ENCODE results near the gene CLCF1. TPM values are rescaled to one million over a fixed set of nuclear protein-coding genes. Genes with fewer than 3 reads are reported as not detected.

The CLCF1 gene
- total RNA-seq, 2 experiments from 2014 or later, result 0.10 to 0.17 TPM

DNA sequence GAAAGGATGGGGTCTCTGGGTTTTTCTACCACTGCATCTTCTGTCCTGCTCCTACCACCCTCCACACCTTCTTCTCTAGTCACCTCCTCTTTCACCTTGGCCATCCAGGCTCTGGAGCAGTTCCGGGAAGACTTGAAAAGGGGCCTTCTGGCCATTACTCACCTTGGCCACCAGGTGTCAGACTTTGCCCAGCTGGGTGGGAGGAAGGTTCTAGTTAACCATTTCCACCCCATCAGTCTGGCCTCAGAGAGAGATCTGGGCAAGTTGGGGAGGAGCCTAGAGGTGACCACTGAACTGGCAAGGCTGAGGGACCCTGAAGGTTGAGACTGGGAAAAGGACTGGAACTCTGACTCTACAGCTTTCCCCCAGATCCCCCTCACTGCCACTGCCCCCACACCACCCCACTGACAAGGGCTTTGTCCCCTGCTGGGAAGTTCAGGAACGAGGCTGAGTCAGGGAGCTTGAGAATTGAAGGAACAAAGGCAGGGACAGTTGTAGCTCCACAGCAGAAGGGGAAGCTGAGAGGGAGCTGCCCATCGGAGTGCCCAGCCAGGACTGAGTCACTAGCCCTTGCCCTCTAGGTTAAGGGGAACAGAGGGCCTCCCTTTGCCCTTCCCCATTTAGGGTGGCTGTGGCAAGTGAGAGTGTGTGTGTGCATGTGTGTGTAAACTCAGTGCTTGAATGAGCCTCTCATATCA lies 16.4 kb downstream of the CLCF1 start:
- peak overlapping the region; percentile 28 for H3K4me3 Mint-ChIP-seq
- peaks cover 3% of the 10 kb centered on the region for H3K36me3 Mint-ChIP-seq (ENCODE audit: low read depth)
- H3K27me3 Mint-ChIP-seq, result peaks cover 19% of the 10 kb centered on the region
- peak; percentile 79 for DNase-seq
- H3K4me1 Mint-ChIP-seq, result peaks cover 26% of the 10 kb centered on the region
- ChIA-PET POLR2A (no interaction called here), CTCF (interaction anchor here (0.6 to 30.3 kb wide), 14 partner anchors 11 to 335 kb away, joined by 3 to 841 read pairs (median 3); partner anchors contain the start of genes CDK2AP2, CLCF1, PPP1CA and RAD9A)
- H3K9me3 Mint-ChIP-seq, result no peaks in the 10 kb centered on the region
- H3K27ac Mint-ChIP-seq, result peak overlapping the region; percentile 79

DNA sequence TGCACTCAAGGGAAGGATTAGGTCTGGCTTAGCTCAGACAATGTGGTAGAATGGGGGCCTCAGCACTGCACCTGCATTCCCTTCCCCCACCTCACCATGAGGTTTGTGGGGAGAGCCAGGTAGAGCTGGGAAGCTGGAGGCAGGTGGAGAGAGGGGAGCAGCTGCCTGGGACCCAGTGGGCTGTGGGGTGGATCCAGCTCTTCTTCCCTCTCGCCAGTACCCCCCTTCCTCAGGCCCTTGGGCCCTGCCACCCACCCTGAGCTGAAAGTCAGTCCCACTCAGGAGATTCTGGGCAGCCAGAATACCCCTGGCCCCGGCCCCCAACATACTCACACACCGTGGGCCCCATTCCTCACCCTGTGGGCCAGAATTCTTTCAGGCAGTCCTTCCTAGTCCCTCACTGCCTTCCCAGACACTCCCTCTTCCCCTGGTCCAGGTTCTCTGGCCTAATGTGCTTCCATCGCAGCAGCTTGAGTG lies 17.0 kb downstream of the CLCF1 start:
- H3K4me1 Mint-ChIP-seq, result peaks cover 30% of the 10 kb centered on the region
- peaks cover 15% of the 10 kb centered on the region for H3K27me3 Mint-ChIP-seq
- peaks cover 3% of the 10 kb centered on the region for H3K36me3 Mint-ChIP-seq (ENCODE audit: low read depth)
- peak overlapping the region; percentile 79 for H3K27ac Mint-ChIP-seq
- no peak for DNase-seq
- CTCF ChIA-PET, result interaction anchor here (0.9 to 30.3 kb wide), 12 partner anchors 9 to 334 kb away, joined by 3 to 841 read pairs (median 3); partner anchors contain the start of genes CLCF1, PPP1CA, RAD9A and TBC1D10C
- peak overlapping the region; percentile 28 for H3K4me3 Mint-ChIP-seq
- POLR2A ChIA-PET, result no interaction called here
- H3K9me3 Mint-ChIP-seq, result no peaks in the 10 kb centered on the region

DNA sequence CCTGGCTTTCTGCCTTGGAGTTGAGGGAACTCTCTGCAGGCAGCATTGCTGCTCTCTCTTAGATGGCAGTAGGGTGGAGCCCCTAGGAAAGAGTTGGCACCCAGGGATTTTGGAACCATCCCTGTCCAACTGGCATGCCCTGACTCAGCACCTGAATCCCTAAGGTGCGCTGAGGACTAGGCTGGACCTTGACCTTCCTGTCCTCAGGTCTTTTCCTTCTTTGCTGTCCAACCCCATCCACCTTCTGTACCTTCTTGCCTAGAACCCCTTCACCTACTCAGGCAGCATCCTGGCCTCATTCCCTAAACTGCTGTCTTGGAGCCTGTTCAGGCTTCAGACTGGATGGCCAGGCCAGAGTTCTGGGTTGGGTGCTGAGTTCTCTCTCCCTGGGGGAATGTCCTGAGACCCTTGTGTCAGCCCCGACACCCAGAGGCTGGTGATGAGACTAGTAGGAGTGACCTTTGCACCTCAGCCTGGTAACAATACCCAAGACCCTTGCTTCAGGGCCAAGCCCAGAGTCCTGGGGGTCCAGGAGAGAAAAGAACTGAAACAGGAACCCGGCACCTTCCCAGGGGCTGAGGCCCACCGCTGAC lies 17.5 kb downstream of the CLCF1 start:
- Mint-ChIP-seq H3K27me3 (peaks cover 12% of the 10 kb centered on the region), H3K27ac (peak overlapping the region; percentile 72), H3K36me3 (ENCODE audit: low read depth) (peaks cover 8% of the 10 kb centered on the region), H3K9me3 (no peaks in the 10 kb centered on the region), H3K4me3 (no peak overlapping the region), H3K4me1 (peaks cover 35% of the 10 kb centered on the region)
- DNase-seq, result no peak
- POLR2A ChIA-PET, result no interaction called here
- CTCF ChIA-PET, result interaction anchor here (1.4 to 30.3 kb wide), 5 partner anchors 10 to 291 kb away, joined by 3 to 841 read pairs (median 4); partner anchors contain the start of genes CLCF1, PPP1CA, RAD9A and TBC1D10C

DNA sequence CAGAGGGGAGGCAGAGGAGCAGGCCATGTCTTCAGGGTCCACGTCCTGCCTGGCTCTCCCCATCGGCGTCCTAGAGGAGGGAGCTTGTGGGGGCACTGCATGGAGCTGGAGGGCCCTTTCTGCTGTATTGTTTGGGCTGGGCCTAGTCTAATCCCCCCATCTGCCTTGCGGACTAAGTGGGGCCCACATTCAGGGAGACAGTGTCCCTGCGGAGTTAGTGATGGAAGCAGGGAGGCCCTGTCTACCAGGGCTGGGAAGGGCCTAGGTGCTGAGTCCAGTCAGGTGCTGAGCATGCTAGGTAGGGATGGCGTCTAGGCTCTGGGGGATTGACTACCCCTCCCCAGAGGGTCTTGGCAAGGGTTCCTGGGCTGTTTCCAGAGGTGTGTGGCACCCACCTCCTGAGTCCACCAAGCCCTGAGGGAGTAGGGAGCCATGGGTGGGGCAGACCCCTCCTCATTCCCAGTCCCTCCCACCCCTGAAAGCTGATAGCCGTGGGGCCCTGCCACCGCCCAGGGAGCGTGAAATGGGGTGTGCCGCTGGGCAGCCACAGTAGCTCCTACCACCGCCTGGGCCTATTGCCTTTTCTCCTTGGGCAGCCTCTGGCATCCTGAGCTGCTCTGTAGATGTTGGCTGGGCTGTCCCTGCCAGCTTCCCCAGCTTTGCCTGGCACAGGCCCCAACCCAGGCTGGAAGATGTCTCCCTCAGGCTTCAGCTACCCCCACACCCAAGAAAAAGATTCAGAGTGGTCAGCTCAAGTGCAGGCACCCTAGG lies 18.2 kb downstream of the CLCF1 start:
- H3K4me1 Mint-ChIP-seq, result peaks cover 36% of the 10 kb centered on the region
- no peak for DNase-seq
- peaks cover 8% of the 10 kb centered on the region for H3K36me3 Mint-ChIP-seq (ENCODE audit: low read depth)
- H3K9me3 Mint-ChIP-seq, result no peaks in the 10 kb centered on the region
- H3K27me3 Mint-ChIP-seq, result peaks cover 12% of the 10 kb centered on the region
- CTCF ChIA-PET, result interaction anchor here (1.0 to 30.3 kb wide), 5 partner anchors 9 to 292 kb away, joined by 3 to 841 read pairs (median 3); partner anchors contain the start of genes CLCF1, PPP1CA, RAD9A and TBC1D10C
- POLR2A ChIA-PET, result no interaction called here
- peak overlapping the region; percentile 99 for H3K27ac Mint-ChIP-seq
- H3K4me3 Mint-ChIP-seq, result peak overlapping the region; percentile 7

DNA sequence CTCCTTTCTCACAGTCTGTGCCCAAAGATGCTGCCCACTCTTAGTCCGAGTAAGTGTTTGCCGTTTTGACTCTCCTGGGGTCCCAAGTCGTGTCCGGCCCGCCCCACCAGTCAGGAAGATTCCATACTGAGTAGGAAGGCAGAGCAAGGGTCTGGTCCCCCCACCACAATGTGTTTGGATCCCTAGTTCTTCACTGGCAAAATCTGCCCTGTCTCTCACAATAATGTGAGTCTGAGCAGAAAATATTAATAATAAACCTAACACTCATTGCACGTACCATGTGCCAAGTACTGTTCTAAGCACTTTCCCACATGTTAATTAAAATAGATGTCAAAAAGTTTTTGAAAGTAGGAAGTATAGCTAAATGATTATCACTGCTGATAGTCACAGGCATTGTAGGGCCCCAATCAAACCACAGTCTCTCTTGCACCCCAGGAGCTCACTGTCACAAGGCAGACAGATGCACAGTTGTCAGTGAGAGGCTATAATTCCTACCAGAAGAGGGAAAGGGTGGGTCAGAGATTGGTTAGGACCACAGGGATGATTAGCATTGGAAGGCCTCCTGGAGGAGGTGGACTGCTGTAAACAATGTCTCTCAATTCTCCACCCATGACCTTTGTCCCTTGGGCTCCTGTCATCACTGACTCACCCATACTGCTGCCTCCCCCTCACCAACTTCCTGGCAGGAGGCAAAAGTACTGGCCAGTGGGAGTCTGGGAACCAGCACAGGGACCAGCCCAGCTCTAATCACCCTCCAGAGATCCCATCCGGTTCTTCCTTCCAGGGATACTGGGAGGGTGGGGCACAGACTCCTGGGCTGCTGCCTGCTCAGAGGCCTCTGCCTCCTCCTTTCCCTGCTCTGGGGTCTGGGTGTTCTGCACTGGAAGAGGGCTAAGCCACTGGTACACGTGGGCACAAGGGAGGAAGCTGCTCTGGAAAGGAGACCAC lies 19.0 kb downstream of the CLCF1 start:
- CTCF ChIA-PET, result interaction anchor here (0.7 to 30.3 kb wide), 8 partner anchors 9 to 166 kb away, joined by 3 to 841 read pairs (median 4); partner anchors contain the start of genes CLCF1, PPP1CA, RAD9A and TBC1D10C
- H3K36me3 Mint-ChIP-seq (ENCODE audit: low read depth), result peaks cover 8% of the 10 kb centered on the region
- peaks cover 36% of the 10 kb centered on the region for H3K4me1 Mint-ChIP-seq
- H3K4me3 Mint-ChIP-seq, result peak overlapping the region; percentile 89
- DNase-seq, result no peak
- H3K9me3 Mint-ChIP-seq, result no peaks in the 10 kb centered on the region
- POLR2A ChIA-PET, result interaction anchor here (0.6 kb wide), 1 partner anchor 273 kb away, joined by 3 read pairs; no protein-coding TSS in a partner anchor
- H3K27me3 Mint-ChIP-seq, result peaks cover 12% of the 10 kb centered on the region
- H3K27ac Mint-ChIP-seq, result peak overlapping the region; percentile 99

DNA sequence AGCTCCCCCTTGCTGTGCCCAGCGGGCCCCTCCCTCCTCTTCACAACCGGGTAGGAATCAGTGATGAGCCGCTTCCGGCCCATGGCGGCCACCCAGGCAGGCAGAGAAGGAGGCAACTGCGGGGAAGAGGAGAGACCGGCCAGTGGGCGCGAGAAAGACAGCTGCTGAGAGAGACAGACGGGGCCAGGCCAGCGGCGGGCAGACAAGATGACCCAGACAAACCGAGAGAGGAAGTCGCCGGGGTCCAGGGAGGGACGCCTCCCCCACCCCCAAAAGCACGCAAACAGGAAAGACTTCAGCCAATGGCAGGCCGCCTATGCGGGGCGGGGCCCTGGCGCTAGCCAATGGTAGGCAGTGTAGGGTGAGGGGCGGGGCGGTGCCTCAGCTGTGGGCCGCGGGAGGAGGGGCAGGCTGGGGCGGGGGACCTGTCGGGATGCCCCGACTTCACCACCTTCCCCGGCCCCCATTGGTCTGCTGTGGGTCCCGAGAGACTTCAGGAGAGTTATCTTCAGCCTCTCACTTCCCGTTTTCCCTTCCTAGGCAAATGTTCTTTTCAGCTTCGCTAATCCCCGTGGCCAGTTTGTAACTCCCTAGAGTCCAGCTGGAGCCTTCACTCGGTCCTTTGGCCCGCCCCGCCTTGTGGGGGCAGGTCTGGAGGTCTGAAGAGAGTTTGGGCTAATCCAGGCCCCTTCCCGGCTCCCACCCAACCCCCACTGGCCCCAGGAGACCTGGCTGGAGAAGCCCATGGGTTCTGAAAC lies 19.9 kb downstream of the CLCF1 start, which contains the start of gene POLD4:
Gene POLD4 (minus strand): TSS at position 230 of the 758 bp plus-strand sequence. CDS start 147 bp downstream, at position 83.
- Mint-ChIP-seq H3K4me1 (peaks cover 36% of the 10 kb centered on the region), H3K27me3 (peaks cover 8% of the 10 kb centered on the region), H3K27ac (peak within 1 kb of the TSS; percentile 99), H3K9me3 (no peaks in the 10 kb centered on the region), H3K4me3 (peak within 1 kb of the TSS; percentile 89), H3K36me3 (ENCODE audit: low read depth) (peaks cover 8% of the 10 kb centered on the region)
- DNase-seq, result peak; percentile 97
- ChIA-PET POLR2A (interaction anchor here (0.6 to 1.1 kb wide), 3 partner anchors 43 to 273 kb away, joined by 3 to 5 read pairs (median 4); no protein-coding TSS in a partner anchor), CTCF (interaction anchor here (0.7 to 30.3 kb wide), 12 partner anchors 8 to 121 kb away, joined by 3 to 841 read pairs (median 4); partner anchors contain the start of genes CLCF1, PPP1CA, RAD9A and TBC1D10C)

DNA sequence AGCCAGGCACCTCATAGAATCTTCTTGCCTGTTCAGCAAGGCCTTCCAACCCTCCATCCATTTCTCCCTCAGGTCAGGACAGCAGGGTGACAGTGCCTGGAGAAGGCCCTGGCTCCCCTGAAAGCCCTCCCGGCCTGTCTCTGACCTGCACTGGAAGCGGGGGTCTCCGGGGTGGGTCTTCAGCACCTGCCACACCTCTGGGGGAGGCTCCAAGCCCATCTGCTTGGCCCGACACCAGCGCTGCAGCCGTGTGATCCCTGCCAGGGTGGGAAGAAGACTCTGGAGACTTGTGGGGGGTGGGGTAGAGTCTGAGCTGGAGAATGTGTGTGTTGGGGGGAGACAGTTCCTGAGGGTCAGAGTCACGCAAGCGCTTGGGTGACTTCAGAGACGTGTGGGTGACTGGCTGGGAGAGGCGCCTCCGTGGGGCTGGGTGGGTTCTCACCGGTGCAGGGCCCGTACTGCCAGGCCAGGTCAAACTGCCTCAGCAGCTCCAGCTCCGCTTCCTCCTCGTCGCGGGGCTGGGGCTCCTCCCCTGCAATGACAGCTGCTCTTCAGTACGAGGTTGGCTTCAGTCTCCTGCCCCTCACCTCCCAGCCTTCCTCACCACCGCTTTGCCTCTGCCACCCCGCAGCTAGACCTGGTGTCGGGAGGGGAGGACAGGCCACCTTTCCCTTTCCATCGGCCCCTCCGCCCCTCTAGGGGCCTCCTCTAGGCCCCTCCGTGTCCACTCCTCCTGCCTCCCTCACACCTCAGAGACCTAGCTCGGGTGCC lies 20.7 kb downstream of the CLCF1 start:
- peak; percentile 73 for DNase-seq
- POLR2A ChIA-PET, result interaction anchor here (0.7 to 1.1 kb wide), 3 partner anchors 34 to 85 kb away, joined by 4 to 5 read pairs (median 4); no protein-coding TSS in a partner anchor
- H3K4me3 Mint-ChIP-seq, result peak overlapping the region; percentile 89
- H3K27ac Mint-ChIP-seq, result peak overlapping the region; percentile 99
- CTCF ChIA-PET, result interaction anchor here (0.7 to 30.3 kb wide), 10 partner anchors 11 to 120 kb away, joined by 3 to 841 read pairs (median 4); partner anchors contain the start of genes CLCF1, PPP1CA, RAD9A and TBC1D10C
- peaks cover 8% of the 10 kb centered on the region for H3K36me3 Mint-ChIP-seq (ENCODE audit: low read depth)
- H3K4me1 Mint-ChIP-seq, result peaks cover 36% of the 10 kb centered on the region
- no peaks in the 10 kb centered on the region for H3K9me3 Mint-ChIP-seq
- H3K27me3 Mint-ChIP-seq, result peaks cover under 1% of the 10 kb centered on the region

DNA sequence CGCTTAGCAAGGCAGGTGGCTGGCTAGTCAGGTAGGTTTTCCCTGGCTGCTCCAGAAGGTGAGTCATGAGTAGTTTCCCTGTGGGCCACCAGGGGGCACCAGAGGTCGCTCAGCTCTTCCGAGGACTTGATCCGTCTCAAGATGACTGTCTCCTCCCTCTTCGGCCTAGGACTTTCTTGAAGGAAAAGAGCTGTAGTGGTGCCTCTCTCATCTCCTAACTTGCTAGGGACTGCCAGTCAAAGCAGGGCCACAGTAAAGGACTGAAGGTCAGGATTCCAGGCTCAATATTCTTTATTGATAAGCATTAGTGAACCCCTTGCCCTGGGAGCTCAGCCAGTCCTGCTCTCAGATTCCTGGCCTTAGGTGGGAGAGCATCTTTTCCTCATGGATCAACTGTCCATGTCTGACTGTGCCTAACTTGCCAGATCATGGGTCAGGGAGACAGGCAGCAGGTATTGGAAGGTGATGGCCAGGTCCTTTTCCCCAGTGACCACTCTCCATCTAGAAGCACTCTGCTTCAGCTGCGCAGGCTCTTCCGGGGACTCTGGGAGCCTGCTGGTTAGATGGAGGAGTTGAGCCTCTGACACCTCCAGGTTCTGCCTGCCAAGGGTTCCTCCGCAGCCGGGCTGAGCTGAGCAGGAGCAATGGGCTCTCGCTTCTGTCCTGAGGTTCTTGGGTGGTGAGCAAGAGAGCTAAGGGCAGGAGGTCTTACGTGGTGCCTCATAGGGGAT lies 22.0 kb downstream of the CLCF1 start:
- H3K27ac Mint-ChIP-seq, result peak overlapping the region; percentile 84
- no peaks in the 10 kb centered on the region for H3K9me3 Mint-ChIP-seq
- CTCF ChIA-PET, result interaction anchor here (0.5 to 30.3 kb wide), 31 partner anchors 10 to 609 kb away, joined by 3 to 841 read pairs (median 4); partner anchors contain the start of genes CLCF1, PPP1CA, RAD9A and SSH3
- H3K36me3 Mint-ChIP-seq (ENCODE audit: low read depth), result peaks cover 8% of the 10 kb centered on the region
- DNase-seq, result peak; percentile 64
- H3K27me3 Mint-ChIP-seq, result no peaks in the 10 kb centered on the region
- peaks cover 34% of the 10 kb centered on the region for H3K4me1 Mint-ChIP-seq
- POLR2A ChIA-PET, result no interaction called here
- H3K4me3 Mint-ChIP-seq, result peak overlapping the region; percentile 55

DNA sequence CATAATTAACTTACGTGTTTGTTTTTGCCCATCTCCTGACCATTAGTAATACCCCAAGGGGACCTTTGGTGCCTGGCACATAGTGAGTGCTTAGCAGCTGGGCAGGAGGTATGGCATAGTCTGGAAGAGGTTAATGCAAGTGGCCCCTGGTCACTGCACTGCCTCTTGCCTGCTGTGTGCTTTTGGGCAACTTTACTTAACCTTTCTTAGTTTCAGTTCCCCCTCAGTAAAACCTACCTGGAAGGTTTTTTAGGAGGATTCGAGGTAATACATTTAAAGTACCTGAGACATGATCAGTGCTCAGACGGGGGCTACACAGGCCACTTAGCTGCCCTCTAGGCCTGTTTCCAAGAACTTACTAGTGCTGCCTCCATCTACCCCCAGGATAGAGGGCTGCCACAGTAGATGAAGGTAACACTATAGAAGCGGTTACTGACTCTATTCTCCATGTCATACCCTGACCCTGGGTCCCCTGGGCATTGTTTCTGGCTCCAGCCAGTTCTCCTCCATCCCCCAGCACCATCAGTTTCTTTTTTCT lies 23.4 kb downstream of the CLCF1 start:
- Mint-ChIP-seq H3K4me1 (peaks cover 47% of the 10 kb centered on the region), H3K27me3 (no peaks in the 10 kb centered on the region), H3K9me3 (no peaks in the 10 kb centered on the region), H3K36me3 (ENCODE audit: low read depth) (peaks cover 8% of the 10 kb centered on the region), H3K4me3 (no peak overlapping the region), H3K27ac (no peak overlapping the region)
- POLR2A ChIA-PET, result no interaction called here
- CTCF ChIA-PET, result interaction anchor here (0.9 to 30.3 kb wide), 9 partner anchors 13 to 136 kb away, joined by 3 to 841 read pairs (median 11); partner anchors contain the start of genes CLCF1, PPP1CA, RAD9A and TBC1D10C
- no peak for DNase-seq
